GM06990 (cell line): ENCODE results near the gene SRGAP3.

Source experiments
- DNase-seq: peaks from one replicate; pipeline ENCODE4 v3.0.0-alpha.2; 2011; ENCODE audit not compliant: insufficient read length; ENCODE audit errors: extremely low read depth
- H3K27me3 ChIP-seq: replicated peaks from 2 replicates; pipeline ENCODE4 v1.6.0; 2011; ENCODE audit warnings: low read length; ENCODE audit not compliant: control insufficient read depth, insufficient read depth
- H3K36me3 ChIP-seq: 2 replicates; pipeline ENCODE4 v1.5.1; 2011; ENCODE audit warnings: low read length; ENCODE audit not compliant: control insufficient read depth, insufficient read depth
- H3K4me3 ChIP-seq: replicated peaks from 2 replicates; pipeline ENCODE4 v1.5.1; 2011; ENCODE audit warnings: low read depth, mild to moderate bottlenecking, control low read depth, low read length
- TF ChIP-seq, protein P1 (sequence below): IDR thresholded peaks from 2 replicates; pipeline ENCODE4 v1.5.1; 2011; ENCODE audit warnings: low read length, control low read depth, mild to moderate bottlenecking, inconsistent platforms; ENCODE audit not compliant: insufficient read depth, poor library complexity, severe bottlenecking

The SRGAP3 gene

GRCh38 chr3:9009976-9010545, 239.4 kb downstream of the SRGAP3 start:
- Histone ChIP-seq H3K4me3 (no peak overlapping the region), H3K36me3 (no peaks in the 10 kb centered on the region), H3K27me3 (no peaks in the 10 kb centered on the region)
- TF ChIP-seq, protein P1, sequence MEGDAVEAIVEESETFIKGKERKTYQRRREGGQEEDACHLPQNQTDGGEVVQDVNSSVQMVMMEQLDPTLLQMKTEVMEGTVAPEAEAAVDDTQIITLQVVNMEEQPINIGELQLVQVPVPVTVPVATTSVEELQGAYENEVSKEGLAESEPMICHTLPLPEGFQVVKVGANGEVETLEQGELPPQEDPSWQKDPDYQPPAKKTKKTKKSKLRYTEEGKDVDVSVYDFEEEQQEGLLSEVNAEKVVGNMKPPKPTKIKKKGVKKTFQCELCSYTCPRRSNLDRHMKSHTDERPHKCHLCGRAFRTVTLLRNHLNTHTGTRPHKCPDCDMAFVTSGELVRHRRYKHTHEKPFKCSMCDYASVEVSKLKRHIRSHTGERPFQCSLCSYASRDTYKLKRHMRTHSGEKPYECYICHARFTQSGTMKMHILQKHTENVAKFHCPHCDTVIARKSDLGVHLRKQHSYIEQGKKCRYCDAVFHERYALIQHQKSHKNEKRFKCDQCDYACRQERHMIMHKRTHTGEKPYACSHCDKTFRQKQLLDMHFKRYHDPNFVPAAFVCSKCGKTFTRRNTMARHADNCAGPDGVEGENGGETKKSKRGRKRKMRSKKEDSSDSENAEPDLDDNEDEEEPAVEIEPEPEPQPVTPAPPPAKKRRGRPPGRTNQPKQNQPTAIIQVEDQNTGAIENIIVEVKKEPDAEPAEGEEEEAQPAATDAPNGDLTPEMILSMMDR = no peak
- no peak for DNase-seq

DNA sequence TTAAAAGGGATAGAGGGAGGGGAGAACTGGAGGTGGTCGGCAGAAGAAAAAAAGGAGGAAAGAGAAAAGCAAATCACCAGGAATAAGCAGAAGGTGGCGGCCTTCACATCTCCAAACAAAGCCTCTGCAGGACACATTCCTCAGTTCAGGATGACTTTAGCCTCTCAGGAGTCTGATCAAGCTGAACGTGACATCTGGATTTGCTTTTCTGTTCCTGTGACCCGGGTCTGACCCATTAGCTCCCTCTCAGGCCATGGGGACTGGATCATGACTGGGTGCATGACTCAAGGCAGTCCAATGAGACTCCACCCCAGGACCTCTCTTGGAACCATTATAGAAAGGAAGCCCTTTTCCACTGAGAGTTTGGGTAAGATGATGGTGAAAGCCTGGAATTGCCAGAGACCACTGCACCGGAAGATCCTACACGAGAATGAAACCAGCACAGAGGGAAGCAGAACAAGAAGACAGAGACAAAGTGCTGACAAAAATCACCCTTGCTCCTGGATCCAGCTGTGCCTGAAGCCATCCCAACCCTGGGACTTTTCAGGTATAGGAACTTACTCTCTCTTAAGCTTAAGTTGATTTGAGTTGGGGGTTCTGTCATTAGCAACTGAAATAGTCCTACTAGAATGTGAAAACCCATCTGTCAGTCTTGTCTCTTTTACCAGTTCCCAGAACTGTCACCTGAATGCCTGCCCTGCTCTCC, 240.7 kb downstream of the SRGAP3 start:
- TF ChIP-seq, protein P1 = no peak
- Histone ChIP-seq H3K4me3 (no peak overlapping the region), H3K27me3 (no peaks in the 10 kb centered on the region), H3K36me3 (no peaks in the 10 kb centered on the region)
- DNase-seq = no peak

- no peak for DNase-seq
- TF ChIP-seq, protein P1 = no peak
- H3K27me3 ChIP-seq = no peaks in the 10 kb centered on the region
- no peaks in the 10 kb centered on the region for H3K36me3 ChIP-seq
- no peak overlapping the region for H3K4me3 ChIP-seq
Measured at GRCh38 chr3:9007928-9008327, 241.5 kb downstream of the SRGAP3 start.

DNA sequence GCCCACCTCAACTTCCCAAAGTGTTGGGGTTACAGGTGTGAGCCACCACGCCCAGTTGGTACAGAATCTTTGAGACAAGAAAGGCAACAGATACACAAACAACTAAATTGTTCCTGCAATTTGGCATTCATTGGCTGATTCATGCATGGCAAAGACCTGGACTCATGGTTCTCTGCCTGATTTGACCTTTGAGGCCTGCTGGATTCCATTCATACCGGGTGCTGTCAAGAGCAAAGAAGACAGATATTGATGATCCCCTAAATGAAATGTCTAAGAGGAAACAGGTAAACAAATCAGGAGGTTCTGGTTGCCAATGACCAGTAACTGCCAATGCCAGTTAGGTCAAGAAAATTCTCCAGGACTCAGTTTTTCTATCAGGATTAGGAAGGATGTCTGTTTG, 242.2 kb downstream of the SRGAP3 start:
- no peaks in the 10 kb centered on the region for H3K36me3 ChIP-seq
- H3K4me3 ChIP-seq = no peak overlapping the region
- no peak for DNase-seq
- TF ChIP-seq, protein P1 = no peak
- H3K27me3 ChIP-seq = no peaks in the 10 kb centered on the region

- no peak for DNase-seq
- TF ChIP-seq, protein P1 = no peak
- Histone ChIP-seq H3K36me3 (no peaks in the 10 kb centered on the region), H3K27me3 (no peaks in the 10 kb centered on the region), H3K4me3 (no peak overlapping the region)
Measured at GRCh38 chr3:9000041-9000440, 249.4 kb downstream of the SRGAP3 start.
